IPS DF 6.9 (cell line): Measurements from ENCODE around the gene TNK2.
"Not testable (repeated sequence)": the region's sequence is repeated elsewhere in the genome, so short reads cannot be mapped to it uniquely, and the experiment has no call there.

Experiments used
- DNase-seq: peaks from one replicate; pipeline ENCODE4 v3.0.0-alpha.2; 2013; ENCODE audit warnings: low read depth, low spot score
- H3K27ac ChIP-seq: one replicate; pipeline ENCODE4 v1.5.1; 2013; ENCODE audit warnings: low read length, control low read depth
- H3K27me3 ChIP-seq: 2 replicates; pipeline ENCODE4 v1.6.1; 2013; ENCODE audit warnings: mild to moderate bottlenecking, low read length; ENCODE audit not compliant: control insufficient read depth, insufficient read depth
- H3K36me3 ChIP-seq: 2 replicates; pipeline ENCODE4 v1.6.1; 2013; ENCODE audit warnings: low read length; ENCODE audit not compliant: control insufficient read depth, insufficient read depth
- H3K4me1 ChIP-seq: 2 replicates; pipeline ENCODE4 v1.6.1; 2013; ENCODE audit warnings: low read length; ENCODE audit not compliant: control insufficient read depth, insufficient read depth
- H3K4me3 ChIP-seq: 2 replicates; pipeline ENCODE4 v1.5.1; 2013; ENCODE audit warnings: mild to moderate bottlenecking, low read length
- H3K9me3 ChIP-seq: 2 replicates; pipeline ENCODE4 v1.6.1; 2013; ENCODE audit warnings: low read length, inconsistent platforms; ENCODE audit not compliant: control insufficient read depth, insufficient read depth
- WGBS: extraction: QIAGEN DNeasy Blood & Tissue Kit; methylation state at CpG from one replicate; pipeline ENCODE4 v1.1.7; 2013; ENCODE audit warnings: mixed read lengths, missing lambda C conversion rate; ENCODE audit not compliant: insufficient read length, insufficient coverage; 5-methylcytosine and 5-hydroxymethylcytosine counted together

TNK2 gene

DNA sequence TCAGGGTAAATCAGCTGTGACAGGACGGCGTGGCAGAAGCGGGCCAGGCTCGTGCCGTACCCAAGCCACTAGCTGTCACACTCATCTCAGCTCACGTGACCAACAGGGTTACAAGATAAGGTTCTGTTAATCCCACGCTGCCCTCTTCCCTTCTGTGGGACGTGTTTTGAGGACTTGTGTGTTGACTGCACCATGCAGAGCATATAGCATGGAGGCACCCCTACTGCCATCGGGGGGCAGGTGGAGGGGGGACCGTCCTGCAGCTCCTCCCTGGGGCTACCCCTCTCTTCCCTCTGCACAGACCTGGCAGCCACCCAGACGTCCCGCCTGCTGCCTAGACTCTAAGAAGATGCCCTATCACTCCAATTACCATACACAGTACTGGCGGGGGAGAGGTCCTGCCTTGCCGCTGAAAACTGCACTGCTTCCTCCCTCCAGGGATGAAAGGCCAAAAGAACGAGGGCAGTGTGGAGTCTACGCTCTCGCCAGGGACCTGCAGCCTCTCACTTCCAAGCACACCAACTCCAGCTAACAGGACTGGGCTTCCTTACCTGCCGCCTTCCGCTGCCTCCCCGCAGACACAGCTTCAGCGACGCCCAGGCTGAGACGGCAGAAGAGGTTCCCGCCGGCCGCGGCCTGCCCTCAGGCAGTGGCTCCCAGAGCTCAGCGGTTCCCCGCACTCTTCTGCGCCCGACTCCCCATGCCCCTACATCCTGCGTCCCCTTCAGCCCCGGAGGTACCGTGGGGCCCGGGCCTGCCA is at the start of gene TNK2:
Gene TNK2 (minus strand): TSS at position 618 of the 760 bp plus-strand sequence. CDS start 19,963 bp downstream, outside the sequence.
- H3K9me3 ChIP-seq, result no peaks in the 10 kb centered on the region
- DNase-seq, result no peak
- WGBS, result no CpG with 5 or more reads among the region's 35 CpGs

DNA sequence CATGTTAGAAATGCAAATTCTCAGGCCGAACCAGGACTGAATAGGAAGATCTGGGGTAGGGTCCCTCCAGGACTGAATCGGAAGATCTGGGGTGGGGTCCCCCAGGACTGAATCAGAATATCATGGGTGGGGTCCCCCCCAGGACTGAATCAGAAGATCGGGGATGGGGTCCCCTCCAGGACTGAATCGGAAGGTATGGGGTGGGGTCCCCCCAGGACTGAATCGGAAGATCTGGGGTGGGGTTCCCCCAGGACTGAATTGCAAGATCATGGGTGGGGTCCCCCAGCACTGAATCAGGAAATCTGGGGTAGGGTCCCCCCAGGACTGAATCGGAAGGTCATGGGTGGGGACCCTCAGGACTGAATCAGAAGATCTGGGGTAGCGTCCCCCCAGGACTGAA is 48.2 kb upstream of the TNK2 start:
- Histone ChIP-seq H3K27me3 (no peaks in the 10 kb centered on the region), H3K36me3 (peaks cover 4% of the 10 kb centered on the region; the same call in 1 of the 2 replicates), H3K4me1 (no peaks in the 10 kb centered on the region), H3K4me3 (no peak overlapping the region), H3K9me3 (no peaks in the 10 kb centered on the region), H3K27ac (no peak overlapping the region)
- DNase-seq, result no peak
- WGBS, result no CpG with 5 or more reads among the region's 7 CpGs

More for the DNA sequence above, at the start of gene TNK2:
- Histone ChIP-seq H3K4me3 (peak within 1 kb of the TSS; percentile 92), H3K36me3 (no peaks in the 10 kb centered on the region), H3K4me1 (peaks cover 8% of the 10 kb centered on the region; the same call in 1 of the 2 replicates), H3K27me3 (no peaks in the 10 kb centered on the region), H3K27ac (no peak within 1 kb of the TSS)

DNA sequence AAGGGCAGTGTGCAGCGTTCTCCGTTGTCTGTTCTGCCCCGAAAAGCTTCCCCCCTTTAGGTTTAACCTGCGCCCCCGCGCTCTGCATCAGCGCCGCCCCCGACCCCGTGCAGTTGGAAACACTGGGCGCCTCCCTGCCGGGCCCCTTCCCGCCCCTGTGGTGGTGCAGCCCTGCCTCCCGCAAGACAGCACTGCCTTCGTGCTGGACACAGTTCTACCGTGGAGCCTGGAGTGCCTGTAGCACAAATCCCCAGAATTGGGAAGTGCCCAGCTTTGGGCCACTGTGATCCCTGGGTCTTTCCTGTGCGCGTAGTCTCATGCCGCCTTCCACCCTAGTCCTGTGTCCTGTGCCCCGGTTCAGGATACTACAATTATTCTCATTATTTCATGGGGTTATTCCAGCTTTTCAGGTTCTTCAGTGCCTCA is 47.1 kb upstream of the TNK2 start:
- not testable (repeated sequence) for H3K36me3 ChIP-seq, H3K27me3 ChIP-seq, H3K27ac ChIP-seq, DNase-seq, H3K4me3 ChIP-seq, H3K4me1 ChIP-seq, H3K9me3 ChIP-seq
- no CpG with 5 or more reads among the region's 20 CpGs for WGBS

DNA sequence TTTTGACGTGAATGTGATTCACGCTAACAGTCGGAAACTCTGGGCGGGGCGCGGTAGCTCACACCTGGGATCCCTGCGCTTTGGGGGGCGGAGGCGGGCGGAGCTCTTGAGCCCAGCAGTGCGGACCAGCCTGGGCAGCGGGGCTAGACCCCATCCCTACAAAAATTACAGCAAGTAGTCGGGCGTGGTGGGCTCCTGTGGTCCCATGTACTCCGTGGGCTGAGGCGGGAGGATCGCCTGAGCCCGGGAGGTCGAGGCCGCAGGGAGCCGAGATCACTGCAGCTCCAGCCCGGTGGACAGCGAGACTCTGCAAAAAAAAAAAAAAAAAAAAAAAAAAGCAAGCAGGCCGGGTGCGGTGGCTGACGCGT is 46.4 kb upstream of the TNK2 start:
- H3K36me3 ChIP-seq, H3K27me3 ChIP-seq, DNase-seq, H3K27ac ChIP-seq, H3K9me3 ChIP-seq, H3K4me1 ChIP-seq: not testable (repeated sequence)
- peak overlapping the region; percentile 28; the same call in 1 of the 2 replicates for H3K4me3 ChIP-seq
- WGBS, result no CpG with 5 or more reads among the region's 27 CpGs

GRCh38 chr3:195954052-195954751 is 45.9 kb upstream of the TNK2 start:
- not testable (repeated sequence) for H3K27me3 ChIP-seq, H3K27ac ChIP-seq, H3K9me3 ChIP-seq, H3K36me3 ChIP-seq, H3K4me1 ChIP-seq
- peak; percentile 66 for DNase-seq
- H3K4me3 ChIP-seq, result peak overlapping the region; percentile 28; the same call in 1 of the 2 replicates
- WGBS, result no CpG with 5 or more reads among the region's 84 CpGs

DNA sequence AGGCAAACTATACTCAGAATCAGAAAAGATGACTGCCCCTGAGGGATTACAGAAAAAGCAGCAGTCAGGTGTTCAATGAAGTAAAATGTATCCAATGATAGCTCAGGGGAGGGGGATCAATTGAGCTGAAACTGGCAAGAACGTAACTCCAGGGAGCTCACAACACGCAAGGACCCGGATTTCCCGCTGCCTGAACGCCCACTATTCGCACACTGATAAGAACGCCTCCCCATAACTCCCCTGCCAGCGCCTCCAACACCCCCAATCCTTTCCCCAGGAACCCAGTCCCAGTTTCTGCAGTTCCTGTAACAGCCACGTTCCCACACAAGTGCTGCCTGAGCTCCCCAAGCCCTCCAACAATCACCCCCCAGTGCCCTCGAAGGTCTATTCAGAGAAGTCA is 44.2 kb upstream of the TNK2 start:
- not testable (repeated sequence) for DNase-seq, H3K27ac ChIP-seq, H3K36me3 ChIP-seq, H3K27me3 ChIP-seq, H3K4me3 ChIP-seq, H3K4me1 ChIP-seq, H3K9me3 ChIP-seq
- no CpG with 5 or more reads among the region's 10 CpGs for WGBS

DNA sequence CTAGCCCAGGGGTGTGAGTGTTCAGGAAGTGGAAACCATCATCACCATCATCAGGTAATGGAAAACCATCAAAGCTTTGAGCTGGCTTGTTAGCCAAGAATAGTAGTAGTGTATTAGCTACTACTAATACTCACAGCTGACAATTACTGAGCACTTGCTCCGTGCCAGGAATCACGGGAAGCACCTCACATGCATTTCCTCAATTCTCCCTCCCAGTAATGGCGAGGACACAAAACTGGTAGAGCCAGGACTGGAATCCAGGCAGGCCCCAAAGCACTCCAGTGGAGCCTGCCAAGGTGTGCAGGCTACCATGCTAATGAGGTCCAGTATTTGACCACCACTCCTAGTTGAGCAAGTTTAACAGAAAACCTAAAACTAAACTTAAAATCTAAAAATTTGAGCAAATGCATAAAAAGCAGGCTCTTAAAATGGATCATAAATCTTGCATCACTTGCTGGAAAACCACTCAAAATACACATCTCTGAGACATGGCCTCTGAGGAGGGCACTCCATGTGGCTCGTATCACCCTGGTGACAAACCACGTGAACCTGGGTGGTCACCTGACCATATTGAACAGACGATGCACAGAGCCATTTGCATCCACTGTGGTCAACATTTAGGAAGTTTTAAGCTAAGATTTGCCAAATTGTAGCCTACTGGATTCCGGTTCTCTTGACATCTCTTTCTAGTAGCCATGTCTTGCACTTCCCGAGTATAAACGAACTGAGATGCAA is 43.3 kb upstream of the TNK2 start:
- DNase-seq, H3K36me3 ChIP-seq, H3K4me1 ChIP-seq, H3K9me3 ChIP-seq, H3K27me3 ChIP-seq, H3K27ac ChIP-seq, H3K4me3 ChIP-seq: not testable (repeated sequence)
- WGBS, result no CpG with 5 or more reads among the region's 9 CpGs

DNA sequence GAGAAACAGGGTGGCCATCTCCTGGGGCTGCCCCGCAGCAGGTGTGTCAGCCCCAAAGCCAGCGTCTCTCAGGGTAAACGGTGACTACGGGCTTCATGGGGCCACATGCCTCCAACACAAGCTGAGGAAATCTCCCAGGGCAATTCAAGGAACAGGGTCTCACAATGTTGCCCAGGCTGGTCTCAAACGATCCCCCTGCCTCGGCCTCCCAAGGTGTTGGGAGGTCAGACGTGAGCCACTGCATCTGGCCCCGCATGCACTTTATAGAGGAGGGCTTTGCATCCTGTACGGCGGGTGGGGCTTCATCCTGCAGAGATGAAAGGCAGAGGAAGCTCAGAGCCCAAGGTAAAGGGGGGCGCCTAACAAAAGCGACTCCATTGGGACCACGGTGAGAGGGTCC is 42.4 kb upstream of the TNK2 start:
- not testable (repeated sequence) for H3K27ac ChIP-seq, H3K9me3 ChIP-seq, H3K4me1 ChIP-seq, DNase-seq, H3K36me3 ChIP-seq, H3K4me3 ChIP-seq, H3K27me3 ChIP-seq
- WGBS, result no CpG with 5 or more reads among the region's 13 CpGs

DNA sequence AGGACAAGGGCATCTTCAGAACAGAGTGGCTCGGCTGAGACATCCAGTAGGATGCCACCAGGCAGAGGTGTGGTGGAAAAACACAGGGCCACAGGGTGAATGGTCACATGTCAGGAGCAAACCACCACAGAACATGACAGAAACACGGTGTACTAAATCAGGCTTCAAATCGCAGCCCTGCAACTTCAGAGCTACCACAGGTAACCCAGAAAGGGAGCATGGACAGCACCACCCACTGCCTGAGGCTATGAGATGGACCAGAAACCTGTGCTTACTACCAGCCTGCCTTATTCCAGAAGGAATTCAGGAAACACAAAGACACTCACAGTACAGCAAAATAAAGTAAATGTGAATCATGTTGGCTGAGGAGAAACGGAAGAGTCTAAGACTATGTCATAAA is 41.8 kb upstream of the TNK2 start:
- not testable (repeated sequence) for H3K4me1 ChIP-seq, H3K4me3 ChIP-seq, DNase-seq, H3K27ac ChIP-seq, H3K9me3 ChIP-seq, H3K27me3 ChIP-seq, H3K36me3 ChIP-seq
- WGBS, result no CpG with 5 or more reads among the region's 4 CpGs

DNA sequence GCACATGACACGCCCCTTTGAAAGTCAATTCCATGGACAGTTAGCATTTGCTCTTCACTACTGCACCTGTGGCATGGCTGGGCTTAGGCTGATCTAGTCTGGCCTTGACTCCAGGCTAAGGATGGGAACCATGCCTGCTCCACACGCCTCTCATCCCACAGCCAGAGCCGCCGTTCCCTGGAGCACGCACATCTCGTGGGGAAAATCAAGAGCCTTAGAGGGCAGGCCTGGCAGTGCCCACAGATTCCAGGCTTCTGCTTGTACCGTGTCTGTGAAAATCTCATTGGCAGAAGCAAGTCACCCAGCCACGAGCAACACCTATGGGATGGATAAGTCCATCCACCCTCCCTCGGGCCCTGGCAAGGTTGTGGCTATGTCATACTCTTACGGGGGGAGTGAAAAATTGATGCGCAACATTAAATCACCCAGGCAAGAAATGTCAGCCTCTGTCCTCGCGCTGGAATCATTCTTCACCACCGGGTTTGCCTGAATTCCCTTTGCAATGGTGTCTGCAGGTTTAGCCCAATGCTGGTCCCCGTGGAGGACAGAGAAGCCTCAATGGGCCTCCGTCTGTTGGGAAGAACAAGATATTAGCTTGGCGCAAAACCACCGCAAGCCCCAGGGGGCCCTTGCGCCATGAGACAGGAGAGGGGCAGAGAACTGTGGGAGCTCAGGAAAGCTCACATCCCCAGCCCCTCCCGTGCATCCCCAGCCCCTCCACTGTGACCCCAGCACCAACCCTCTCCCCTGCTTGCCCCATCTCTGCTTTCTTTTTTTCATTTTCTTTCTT is 38.8 kb upstream of the TNK2 start:
- not testable (repeated sequence) for H3K27me3 ChIP-seq, H3K36me3 ChIP-seq, H3K9me3 ChIP-seq, DNase-seq, H3K4me3 ChIP-seq, H3K4me1 ChIP-seq, H3K27ac ChIP-seq
- no CpG with 5 or more reads among the region's 20 CpGs for WGBS
